SK-N-SH treated with all-trans-retinoic acid at 6 μM for 48 hours (cell line): ENCODE data around the gene UBASH3A.

ENCODE experiments used
- ATAC-seq: fragments of 200-7000 bp; cut with Tn5 transposase; 3 replicates; pipeline ENCODE4 v1.9.1; 2020; ENCODE audit warnings: mild to moderate bottlenecking, moderate library complexity
- ARNTL ChIP-seq: fragments of 450-650 bp; formaldehyde crosslinking; IDR thresholded peaks from 2 replicates; pipeline ENCODE4 v1.5.0; 2020; ENCODE audit warnings: low read depth, mild to moderate bottlenecking, moderate library complexity, borderline replicate concordance
- BACH2 ChIP-seq: fragments of 250-450 bp; sonication (Bioruptor Pico); IDR thresholded peaks from 2 replicates; pipeline ENCODE4 v1.9.0; 2021; ENCODE audit warnings: mild to moderate bottlenecking, borderline replicate concordance
- CSDC2 ChIP-seq: fragments of 250-450 bp; sonication (Bioruptor Pico); IDR thresholded peaks from 2 replicates; pipeline ENCODE4 v1.5.0; 2020; ENCODE audit warnings: mild to moderate bottlenecking, moderate library complexity
- ESRRG ChIP-seq: fragments of 250-450 bp; sonication (Bioruptor Pico); IDR thresholded peaks from 2 replicates; pipeline ENCODE4 v1.6.1; 2021; ENCODE audit warnings: mild to moderate bottlenecking
- GLIS3 ChIP-seq: fragments of 250-450 bp; sonication (Bioruptor Pico); IDR thresholded peaks from 2 replicates; pipeline ENCODE4 v1.5.0; 2020; ENCODE audit warnings: mild to moderate bottlenecking, moderate library complexity
- ISL1 ChIP-seq: fragments of 250-450 bp; sonication (Bioruptor Pico); IDR thresholded peaks from 2 replicates; pipeline ENCODE4 v2.1.2; 2022; ENCODE audit warnings: mild to moderate bottlenecking, moderate library complexity
- OSR1 ChIP-seq: fragments of 250-450 bp; sonication (Bioruptor Pico); IDR thresholded peaks from 2 replicates; pipeline ENCODE4 v1.8.0; 2022; ENCODE audit warnings: moderate library complexity, mild to moderate bottlenecking, inconsistent platforms
- PPARA ChIP-seq: fragments of 250-450 bp; sonication (Bioruptor Pico); IDR thresholded peaks from 2 replicates; pipeline ENCODE4 v1.5.0; 2020; ENCODE audit warnings: mild to moderate bottlenecking, borderline replicate concordance
- RARB ChIP-seq: fragments of 250-450 bp; sonication (Bioruptor Pico); IDR thresholded peaks from 2 replicates; pipeline ENCODE4 v1.8.0; 2021; ENCODE audit warnings: mild to moderate bottlenecking, moderate library complexity
- SNAI2 ChIP-seq: fragments of 250-450 bp; sonication (Bioruptor Pico); IDR thresholded peaks from 2 replicates; pipeline ENCODE4 v1.5.0; 2020; ENCODE audit warnings: mild to moderate bottlenecking, moderate library complexity
- TCF4 ChIP-seq: fragments of 250-450 bp; sonication (Bioruptor Pico); IDR thresholded peaks from 2 replicates; pipeline ENCODE4 v1.8.0; 2021; ENCODE audit warnings: mild to moderate bottlenecking, moderate library complexity, borderline replicate concordance
- ZC3H10 ChIP-seq: fragments of 250-450 bp; sonication (Bioruptor Pico); IDR thresholded peaks from 2 replicates; pipeline ENCODE4 v1.5.1; 2021; ENCODE audit warnings: mild to moderate bottlenecking, moderate library complexity
- ZFP3 ChIP-seq: fragments of 250-450 bp; sonication (Bioruptor Pico); IDR thresholded peaks from 2 replicates; pipeline ENCODE4 v1.5.0; 2020; ENCODE audit warnings: mild to moderate bottlenecking, moderate library complexity
- ZFP30 ChIP-seq: fragments of 450-650 bp; formaldehyde crosslinking; IDR thresholded peaks from 2 replicates; pipeline ENCODE4 v1.5.0; 2022; ENCODE audit warnings: mild to moderate bottlenecking, moderate library complexity
- ZNF565 ChIP-seq: fragments of 450-650 bp; formaldehyde crosslinking; conservative IDR thresholded peaks from 2 replicates; pipeline ENCODE4 v1.5.0; 2020; ENCODE audit warnings: low read depth, mild to moderate bottlenecking, moderate library complexity
- ZNF70 ChIP-seq: fragments of 450-650 bp; formaldehyde crosslinking; IDR thresholded peaks from 2 replicates; pipeline ENCODE4 v1.5.0; 2020; ENCODE audit warnings: mild to moderate bottlenecking, moderate library complexity
- ZNF8 ChIP-seq: fragments of 450-650 bp; formaldehyde crosslinking; IDR thresholded peaks from 2 replicates; pipeline ENCODE4 v1.5.0; 2020; ENCODE audit warnings: mild to moderate bottlenecking, moderate library complexity
- TF ChIP-seq, protein P1 (sequence below): fragments of 250-450 bp; sonication (Bioruptor Pico); IDR thresholded peaks from 2 replicates; pipeline ENCODE4 v1.8.0; 2021; ENCODE audit warnings: low read depth, mild to moderate bottlenecking, moderate library complexity, borderline replicate concordance
- TF ChIP-seq, protein P2 (sequence below): fragments of 250-450 bp; sonication (Bioruptor Pico); IDR thresholded peaks from 2 replicates; pipeline ENCODE4 v1.5.1; 2021; ENCODE audit warnings: mild to moderate bottlenecking, moderate library complexity
- TF ChIP-seq, protein P3 (sequence below): fragments of 250-450 bp; sonication (Bioruptor Pico); IDR thresholded peaks from 2 replicates; pipeline ENCODE4 v1.5.0; 2020; ENCODE audit warnings: mild to moderate bottlenecking, moderate library complexity
- TF ChIP-seq, protein P4 (sequence below): fragments of 250-450 bp; sonication (Bioruptor Pico); IDR thresholded peaks from 2 replicates; pipeline ENCODE4 v1.8.0; 2020; ENCODE audit warnings: mild to moderate bottlenecking, moderate library complexity, borderline replicate concordance
- TF ChIP-seq, protein P5 (sequence below): fragments of 250-450 bp; sonication (Bioruptor Pico); IDR thresholded peaks from 2 replicates; pipeline ENCODE4 v1.5.1; 2020; ENCODE audit warnings: low read depth, mild to moderate bottlenecking, moderate library complexity

UBASH3A gene

DNA sequence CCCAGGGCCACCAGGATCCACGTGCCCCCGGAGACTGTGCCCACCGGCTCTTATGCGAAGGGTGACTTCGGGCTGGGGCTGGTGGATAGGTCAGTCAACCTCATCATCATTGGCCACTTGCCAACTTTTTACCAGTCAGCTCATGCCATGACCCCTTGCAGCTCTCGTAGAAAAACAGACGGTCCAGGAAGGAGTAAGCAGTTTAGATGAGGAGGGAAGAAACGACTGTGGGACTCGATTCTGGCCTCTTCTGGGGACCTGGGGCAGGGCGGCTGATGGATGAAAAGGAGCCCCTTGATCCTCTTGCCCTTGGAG, 41.0 kb downstream of the UBASH3A start (continued):
- TF ChIP-seq, protein P1, sequence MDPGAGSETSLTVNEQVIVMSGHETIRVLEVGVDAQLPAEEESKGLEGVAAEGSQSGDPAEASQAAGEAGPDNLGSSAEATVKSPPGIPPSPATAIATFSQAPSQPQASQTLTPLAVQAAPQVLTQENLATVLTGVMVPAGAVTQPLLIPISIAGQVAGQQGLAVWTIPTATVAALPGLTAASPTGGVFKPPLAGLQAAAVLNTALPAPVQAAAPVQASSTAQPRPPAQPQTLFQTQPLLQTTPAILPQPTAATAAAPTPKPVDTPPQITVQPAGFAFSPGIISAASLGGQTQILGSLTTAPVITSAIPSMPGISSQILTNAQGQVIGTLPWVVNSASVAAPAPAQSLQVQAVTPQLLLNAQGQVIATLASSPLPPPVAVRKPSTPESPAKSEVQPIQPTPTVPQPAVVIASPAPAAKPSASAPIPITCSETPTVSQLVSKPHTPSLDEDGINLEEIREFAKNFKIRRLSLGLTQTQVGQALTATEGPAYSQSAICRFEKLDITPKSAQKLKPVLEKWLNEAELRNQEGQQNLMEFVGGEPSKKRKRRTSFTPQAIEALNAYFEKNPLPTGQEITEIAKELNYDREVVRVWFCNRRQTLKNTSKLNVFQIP (CRISPR knock-in tag), result no peak
- no peak for TF ChIP-seq ZFP3 (CRISPR knock-in tag)
- no peak for TF ChIP-seq CSDC2
- TF ChIP-seq, protein P2, sequence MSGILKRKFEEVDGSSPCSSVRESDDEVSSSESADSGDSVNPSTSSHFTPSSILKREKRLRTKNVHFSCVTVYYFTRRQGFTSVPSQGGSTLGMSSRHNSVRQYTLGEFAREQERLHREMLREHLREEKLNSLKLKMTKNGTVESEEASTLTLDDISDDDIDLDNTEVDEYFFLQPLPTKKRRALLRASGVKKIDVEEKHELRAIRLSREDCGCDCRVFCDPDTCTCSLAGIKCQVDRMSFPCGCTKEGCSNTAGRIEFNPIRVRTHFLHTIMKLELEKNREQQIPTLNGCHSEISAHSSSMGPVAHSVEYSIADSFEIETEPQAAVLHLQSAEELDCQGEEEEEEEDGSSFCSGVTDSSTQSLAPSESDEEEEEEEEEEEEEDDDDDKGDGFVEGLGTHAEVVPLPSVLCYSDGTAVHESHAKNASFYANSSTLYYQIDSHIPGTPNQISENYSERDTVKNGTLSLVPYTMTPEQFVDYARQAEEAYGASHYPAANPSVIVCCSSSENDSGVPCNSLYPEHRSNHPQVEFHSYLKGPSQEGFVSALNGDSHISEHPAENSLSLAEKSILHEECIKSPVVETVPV, result no peak

DNA sequence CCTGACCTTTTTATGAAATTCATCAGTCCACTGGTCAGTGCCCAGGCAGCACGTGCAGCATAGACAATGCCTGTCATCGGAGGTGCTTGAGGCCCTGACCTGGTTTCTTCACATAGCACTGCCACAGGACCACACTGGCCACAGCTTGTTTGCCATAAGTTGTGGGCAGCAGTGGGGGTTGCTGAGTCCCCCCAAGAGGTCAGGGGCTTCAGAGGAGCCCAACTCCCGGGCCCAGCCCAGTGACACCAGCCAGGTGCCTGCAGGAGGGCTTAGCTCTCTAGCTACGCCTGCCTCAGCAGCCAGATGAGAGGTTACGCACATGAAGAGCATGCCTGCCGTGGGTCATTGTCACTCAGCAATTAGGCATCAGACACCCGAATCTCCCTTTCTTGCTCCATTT, 41.6 kb downstream of the UBASH3A start:
- ATAC-seq, result no peak

DNA sequence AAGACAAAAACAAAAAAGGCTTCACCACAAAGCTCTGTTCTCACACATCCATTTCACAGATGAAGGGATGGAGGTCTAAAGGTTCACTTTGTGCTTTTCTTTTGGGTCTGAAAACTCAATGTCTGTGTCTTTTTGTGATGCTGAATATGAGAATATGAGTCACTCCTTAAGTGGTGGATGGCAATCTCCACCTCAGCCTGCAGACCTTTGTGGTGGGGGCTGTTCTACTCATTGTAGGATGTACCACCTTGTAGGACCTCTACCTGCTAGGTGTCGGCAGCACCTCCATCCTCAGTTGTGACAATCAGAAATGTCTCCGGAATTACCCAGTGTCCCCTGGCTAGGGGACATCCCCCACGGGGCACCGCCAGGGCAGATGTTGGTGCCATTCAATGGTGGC, 42.8 kb downstream of the UBASH3A start:
- ATAC-seq, result no peak
- no peak for TF ChIP-seq ARNTL (CRISPR knock-in tag)
- TF ChIP-seq, protein P3, sequence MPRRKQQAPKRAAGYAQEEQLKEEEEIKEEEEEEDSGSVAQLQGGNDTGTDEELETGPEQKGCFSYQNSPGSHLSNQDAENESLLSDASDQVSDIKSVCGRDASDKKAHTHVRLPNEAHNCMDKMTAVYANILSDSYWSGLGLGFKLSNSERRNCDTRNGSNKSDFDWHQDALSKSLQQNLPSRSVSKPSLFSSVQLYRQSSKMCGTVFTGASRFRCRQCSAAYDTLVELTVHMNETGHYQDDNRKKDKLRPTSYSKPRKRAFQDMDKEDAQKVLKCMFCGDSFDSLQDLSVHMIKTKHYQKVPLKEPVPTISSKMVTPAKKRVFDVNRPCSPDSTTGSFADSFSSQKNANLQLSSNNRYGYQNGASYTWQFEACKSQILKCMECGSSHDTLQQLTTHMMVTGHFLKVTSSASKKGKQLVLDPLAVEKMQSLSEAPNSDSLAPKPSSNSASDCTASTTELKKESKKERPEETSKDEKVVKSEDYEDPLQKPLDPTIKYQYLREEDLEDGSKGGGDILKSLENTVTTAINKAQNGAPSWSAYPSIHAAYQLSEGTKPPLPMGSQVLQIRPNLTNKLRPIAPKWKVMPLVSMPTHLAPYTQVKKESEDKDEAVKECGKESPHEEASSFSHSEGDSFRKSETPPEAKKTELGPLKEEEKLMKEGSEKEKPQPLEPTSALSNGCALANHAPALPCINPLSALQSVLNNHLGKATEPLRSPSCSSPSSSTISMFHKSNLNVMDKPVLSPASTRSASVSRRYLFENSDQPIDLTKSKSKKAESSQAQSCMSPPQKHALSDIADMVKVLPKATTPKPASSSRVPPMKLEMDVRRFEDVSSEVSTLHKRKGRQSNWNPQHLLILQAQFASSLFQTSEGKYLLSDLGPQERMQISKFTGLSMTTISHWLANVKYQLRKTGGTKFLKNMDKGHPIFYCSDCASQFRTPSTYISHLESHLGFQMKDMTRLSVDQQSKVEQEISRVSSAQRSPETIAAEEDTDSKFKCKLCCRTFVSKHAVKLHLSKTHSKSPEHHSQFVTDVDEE (CRISPR knock-in tag), result no peak
- TF ChIP-seq, protein P1 (CRISPR knock-in tag), result no peak
- TF ChIP-seq ESRRG, result no peak
- TF ChIP-seq SNAI2, result no peak
- no peak for TF ChIP-seq GLIS3 (CRISPR knock-in tag)
- TF ChIP-seq ZC3H10, result no peak

More for the DNA sequence above, 41.6 kb downstream of the UBASH3A start:
- TF ChIP-seq ZC3H10 (no peak), ZFP30 (CRISPR knock-in tag) (no peak), RARB (CRISPR knock-in tag) (no peak), BACH2 (no peak), ZFP3 (CRISPR knock-in tag) (no peak), ESRRG (no peak), CSDC2 (no peak), TCF4 (CRISPR knock-in tag) (no peak), OSR1 (no peak), ISL1 (CRISPR knock-in tag) (no peak), ZNF565 (no peak), ZNF70 (no peak), SNAI2 (no peak), GLIS3 (CRISPR knock-in tag) (no peak), ZNF8 (CRISPR knock-in tag) (no peak), PPARA (CRISPR knock-in tag) (no peak)
- TF ChIP-seq, protein P3 (CRISPR knock-in tag), result no peak
- TF ChIP-seq, protein P4, sequence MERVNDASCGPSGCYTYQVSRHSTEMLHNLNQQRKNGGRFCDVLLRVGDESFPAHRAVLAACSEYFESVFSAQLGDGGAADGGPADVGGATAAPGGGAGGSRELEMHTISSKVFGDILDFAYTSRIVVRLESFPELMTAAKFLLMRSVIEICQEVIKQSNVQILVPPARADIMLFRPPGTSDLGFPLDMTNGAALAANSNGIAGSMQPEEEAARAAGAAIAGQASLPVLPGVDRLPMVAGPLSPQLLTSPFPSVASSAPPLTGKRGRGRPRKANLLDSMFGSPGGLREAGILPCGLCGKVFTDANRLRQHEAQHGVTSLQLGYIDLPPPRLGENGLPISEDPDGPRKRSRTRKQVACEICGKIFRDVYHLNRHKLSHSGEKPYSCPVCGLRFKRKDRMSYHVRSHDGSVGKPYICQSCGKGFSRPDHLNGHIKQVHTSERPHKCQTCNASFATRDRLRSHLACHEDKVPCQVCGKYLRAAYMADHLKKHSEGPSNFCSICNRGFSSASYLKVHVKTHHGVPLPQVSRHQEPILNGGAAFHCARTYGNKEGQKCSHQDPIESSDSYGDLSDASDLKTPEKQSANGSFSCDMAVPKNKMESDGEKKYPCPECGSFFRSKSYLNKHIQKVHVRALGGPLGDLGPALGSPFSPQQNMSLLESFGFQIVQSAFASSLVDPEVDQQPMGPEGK (CRISPR knock-in tag), result no peak
- TF ChIP-seq, protein P5, sequence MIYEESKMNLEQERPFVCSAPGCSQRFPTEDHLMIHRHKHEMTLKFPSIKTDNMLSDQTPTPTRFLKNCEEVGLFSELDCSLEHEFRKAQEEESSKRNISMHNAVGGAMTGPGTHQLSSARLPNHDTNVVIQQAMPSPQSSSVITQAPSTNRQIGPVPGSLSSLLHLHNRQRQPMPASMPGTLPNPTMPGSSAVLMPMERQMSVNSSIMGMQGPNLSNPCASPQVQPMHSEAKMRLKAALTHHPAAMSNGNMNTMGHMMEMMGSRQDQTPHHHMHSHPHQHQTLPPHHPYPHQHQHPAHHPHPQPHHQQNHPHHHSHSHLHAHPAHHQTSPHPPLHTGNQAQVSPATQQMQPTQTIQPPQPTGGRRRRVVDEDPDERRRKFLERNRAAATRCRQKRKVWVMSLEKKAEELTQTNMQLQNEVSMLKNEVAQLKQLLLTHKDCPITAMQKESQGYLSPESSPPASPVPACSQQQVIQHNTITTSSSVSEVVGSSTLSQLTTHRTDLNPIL (CRISPR knock-in tag), result no peak
- TF ChIP-seq, protein P1 (CRISPR knock-in tag), result no peak
